ENCODE data around the gene STOML2.

DNA sequence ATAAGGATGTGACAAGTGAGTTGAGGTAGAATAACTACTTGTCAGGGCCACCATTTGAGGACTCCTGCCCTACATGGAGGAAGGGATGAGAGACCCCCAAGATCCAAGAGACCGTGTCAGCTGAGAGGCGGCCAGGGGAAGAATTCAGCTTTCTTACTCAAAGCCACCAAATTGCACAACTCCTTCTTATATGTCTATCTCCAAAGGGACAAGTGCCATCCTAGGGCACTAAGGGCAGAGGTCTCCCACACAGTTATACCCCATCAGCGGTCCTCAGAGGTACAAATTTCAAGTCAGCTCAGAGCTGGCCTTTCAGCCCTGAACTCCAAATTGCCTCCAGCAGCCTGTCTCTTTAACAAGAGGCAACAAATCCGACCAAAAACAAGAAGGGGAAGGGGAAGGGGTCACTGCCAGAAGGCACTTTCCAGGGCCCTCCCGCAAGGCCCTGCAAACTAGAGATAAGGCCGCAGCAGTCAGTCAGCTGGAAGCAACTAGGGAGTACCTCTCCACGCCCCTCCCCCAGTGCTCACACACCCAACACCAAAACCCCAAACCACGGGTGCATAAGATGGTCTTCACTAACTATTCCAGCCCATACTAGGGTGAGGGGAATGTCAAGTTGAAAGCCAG, 6.1 kb upstream of the STOML2 start:
- TF ChIP-seq POLR2A (IDR thresholded peaks at IDR 0.05) (no peak), POLR2AphosphoS5 (IDR thresholded peaks at IDR 0.05; ENCODE audit: insufficient read depth in 1 of 2, low read depth in 1 of 2) (no peak)
- TF ChIP-seq, protein P1, sequence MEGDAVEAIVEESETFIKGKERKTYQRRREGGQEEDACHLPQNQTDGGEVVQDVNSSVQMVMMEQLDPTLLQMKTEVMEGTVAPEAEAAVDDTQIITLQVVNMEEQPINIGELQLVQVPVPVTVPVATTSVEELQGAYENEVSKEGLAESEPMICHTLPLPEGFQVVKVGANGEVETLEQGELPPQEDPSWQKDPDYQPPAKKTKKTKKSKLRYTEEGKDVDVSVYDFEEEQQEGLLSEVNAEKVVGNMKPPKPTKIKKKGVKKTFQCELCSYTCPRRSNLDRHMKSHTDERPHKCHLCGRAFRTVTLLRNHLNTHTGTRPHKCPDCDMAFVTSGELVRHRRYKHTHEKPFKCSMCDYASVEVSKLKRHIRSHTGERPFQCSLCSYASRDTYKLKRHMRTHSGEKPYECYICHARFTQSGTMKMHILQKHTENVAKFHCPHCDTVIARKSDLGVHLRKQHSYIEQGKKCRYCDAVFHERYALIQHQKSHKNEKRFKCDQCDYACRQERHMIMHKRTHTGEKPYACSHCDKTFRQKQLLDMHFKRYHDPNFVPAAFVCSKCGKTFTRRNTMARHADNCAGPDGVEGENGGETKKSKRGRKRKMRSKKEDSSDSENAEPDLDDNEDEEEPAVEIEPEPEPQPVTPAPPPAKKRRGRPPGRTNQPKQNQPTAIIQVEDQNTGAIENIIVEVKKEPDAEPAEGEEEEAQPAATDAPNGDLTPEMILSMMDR (IDR thresholded peaks at IDR 0.05): no peak
